Sigmoid colon (tissue), 7 donors: ENCODE measurements around the gene HPS6. TPM values are rescaled to one million over a fixed set of nuclear protein-coding genes. Genes with fewer than 3 reads are reported as not detected.
A peak's percentile ranks its signal among the peaks of the same experiment; 100 is the strongest.
"Not testable (repeated sequence)": the region's sequence is repeated elsewhere in the genome, so short reads cannot be mapped to it uniquely, and the experiment has no call there.

Source experiments
- DNase-seq: peaks from one replicate; pipeline ENCODE4 v3.0.0-alpha.2; 2019
- H3K27ac ChIP-seq, 4 donors: fragments of 200-600 bp; sonication (generic); one replicate each; pipeline ENCODE4 v1.5.1; 2016 to 2019; ENCODE audit warnings: mild to moderate bottlenecking in 1 of 4
- H3K27me3 ChIP-seq, 3 donors: fragments of 200-600 bp; sonication (generic); one replicate each; pipeline ENCODE4 v1.5.1; 2019; ENCODE audit warnings: mild to moderate bottlenecking in 1 of 3
- H3K36me3 ChIP-seq, 4 donors: fragments of 200-600 bp; sonication (generic); one replicate each; pipeline ENCODE4 v1.5.1; 2016 to 2019
- H3K4me1 ChIP-seq, 4 donors: fragments of 200-600 bp; sonication (generic); one replicate each; pipeline ENCODE4 v1.5.1; 2017 to 2019
- H3K4me3 ChIP-seq, 4 donors: fragments of 200-600 bp; sonication (generic); one replicate each; pipeline ENCODE4 v1.5.1; 2017 to 2019; ENCODE audit warnings: mild to moderate bottlenecking in 2 of 4, moderate library complexity in 1 of 4
- H3K9me3 ChIP-seq, 4 donors: fragments of 200-600 bp in 3 of 4; sonication (generic) in 3 of 4; one replicate each; pipeline versions ENCODE4 v1.5.1 to v1.6.1; 2013 to 2019
- EP300 ChIP-seq, 4 donors: sonication (generic); formaldehyde crosslinking; IDR thresholded peaks; one replicate each; pipeline ENCODE4 v1.6.1; 2017; ENCODE audit warnings: antibody characterized with exemption in 4 of 4
- POLR2A ChIP-seq, 2 donors: fragments of 450-650 bp; IDR thresholded peaks; one replicate each; pipeline ENCODE4 v1.6.1; 2016; ENCODE audit warnings: antibody characterized with exemption in 2 of 2, mild to moderate bottlenecking in 2 of 2, moderate library complexity in 2 of 2
- POLR2AphosphoS5 ChIP-seq, 4 donors: sonication (generic); formaldehyde crosslinking; IDR thresholded peaks; one replicate each; pipeline ENCODE4 v1.6.1; 2017; ENCODE audit warnings: antibody characterized with exemption in 4 of 4
- WGBS, 2 donors: extraction: QIAGEN DNeasy Blood & Tissue Kit; methylation state at CpG; one replicate each; pipeline ENCODE4 v1.1.7; 2013; 5-methylcytosine and 5-hydroxymethylcytosine counted together
- intact Hi-C: fragments of 100-400 bp; cut with DNase I; formaldehyde crosslinking; loops from one replicate; pipeline ENCODE4 v1.15.1; 2023
- polyA plus RNA-seq, 3 donors: library from polyadenylated mRNA; stranded (reverse); fragments of 200-250 nt; gene quantifications; one replicate each; pipeline ENCODE4 v1.2.3, GENCODE V29; 2013
- total RNA-seq, 4 donors: library from RNA; depleted of rRNA; stranded (reverse); fragments of >200 nt; gene quantifications; one replicate each; pipeline ENCODE4 v1.1.0, GENCODE V29; 2016
- TF ChIP-seq, protein P1 (sequence below), 4 experiments: fragments of 450-650 bp in 3 of 4; fragments of 200-600 bp in 1 of 4; IDR thresholded peaks; one replicate each; pipeline ENCODE4 v1.5.1; 2016 to 2019; ENCODE audit warnings: antibody characterized with exemption in 4 of 4, mild to moderate bottlenecking in 3 of 4, moderate library complexity in 2 of 4
- donor health status: healthy with polysubstance abuse.
- donor health status: Bipolar disorder and iron deficiency.
- donor health status: healthy.

Gene HPS6
- total and polyA plus RNA-seq, 7 donors = 9.0 to 18.9 (median 13.4) TPM

DNA sequence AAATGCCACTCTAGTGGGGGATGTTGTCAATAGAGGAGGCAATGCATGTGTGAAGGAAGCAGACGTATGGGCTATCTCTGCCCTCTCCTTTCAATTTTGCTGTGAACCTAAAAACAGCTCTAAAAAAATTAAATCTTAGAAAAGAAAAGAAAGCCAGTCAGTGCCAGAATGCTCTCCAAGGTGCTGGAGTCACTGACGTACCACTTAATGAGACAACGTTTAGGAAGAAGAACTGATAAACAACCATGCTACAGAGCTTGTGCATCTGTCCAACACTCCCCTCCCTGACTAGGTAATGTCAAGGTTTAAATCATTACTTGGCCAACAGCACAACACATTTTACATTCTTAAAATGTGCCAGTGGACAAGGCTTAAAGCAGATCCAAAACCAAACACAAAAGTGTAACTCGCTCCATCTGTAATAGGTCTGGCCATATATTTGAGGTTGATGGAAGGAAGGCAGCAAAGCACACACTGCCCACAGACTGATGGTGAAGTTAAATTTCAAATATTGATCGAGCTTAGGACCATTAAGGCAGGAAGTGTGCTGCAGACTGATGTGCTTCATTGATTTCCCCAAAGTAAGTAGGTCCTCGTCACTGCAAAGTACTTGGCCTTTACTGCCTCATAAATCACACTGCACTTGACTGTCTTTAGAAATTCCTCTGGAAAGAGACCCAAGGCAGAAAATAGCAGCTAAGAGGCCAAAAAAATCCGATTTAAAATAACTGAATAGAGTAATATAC lies 24.7 kb upstream of the HPS6 start:
- H3K9me3 ChIP-seq = no peaks in the 10 kb centered on the region
- H3K4me1 ChIP-seq = peaks cover 0 to 12% (median 4%) of the 10 kb centered on the region in 4 donors
- H3K27me3 ChIP-seq = no peaks in the 10 kb centered on the region
- H3K4me3 ChIP-seq = no peak overlapping the region
- 68 to 80% methylated on average over 7 of the region's 7 CpGs for WGBS, 2 donors
- intact Hi-C loops = no loop called here
- no peak overlapping the region for H3K27ac ChIP-seq
- TF ChIP-seq POLR2AphosphoS5 (IDR thresholded peaks at IDR 0.05) = no peak
- TF ChIP-seq, protein P1, sequence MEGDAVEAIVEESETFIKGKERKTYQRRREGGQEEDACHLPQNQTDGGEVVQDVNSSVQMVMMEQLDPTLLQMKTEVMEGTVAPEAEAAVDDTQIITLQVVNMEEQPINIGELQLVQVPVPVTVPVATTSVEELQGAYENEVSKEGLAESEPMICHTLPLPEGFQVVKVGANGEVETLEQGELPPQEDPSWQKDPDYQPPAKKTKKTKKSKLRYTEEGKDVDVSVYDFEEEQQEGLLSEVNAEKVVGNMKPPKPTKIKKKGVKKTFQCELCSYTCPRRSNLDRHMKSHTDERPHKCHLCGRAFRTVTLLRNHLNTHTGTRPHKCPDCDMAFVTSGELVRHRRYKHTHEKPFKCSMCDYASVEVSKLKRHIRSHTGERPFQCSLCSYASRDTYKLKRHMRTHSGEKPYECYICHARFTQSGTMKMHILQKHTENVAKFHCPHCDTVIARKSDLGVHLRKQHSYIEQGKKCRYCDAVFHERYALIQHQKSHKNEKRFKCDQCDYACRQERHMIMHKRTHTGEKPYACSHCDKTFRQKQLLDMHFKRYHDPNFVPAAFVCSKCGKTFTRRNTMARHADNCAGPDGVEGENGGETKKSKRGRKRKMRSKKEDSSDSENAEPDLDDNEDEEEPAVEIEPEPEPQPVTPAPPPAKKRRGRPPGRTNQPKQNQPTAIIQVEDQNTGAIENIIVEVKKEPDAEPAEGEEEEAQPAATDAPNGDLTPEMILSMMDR (IDR thresholded peaks at IDR 0.05) = no peak
- no peak for TF ChIP-seq EP300 (IDR thresholded peaks at IDR 0.05)
- TF ChIP-seq POLR2A (IDR thresholded peaks at IDR 0.05) = no peak
- H3K36me3 ChIP-seq = peaks cover 0 to 30% (median 2%) of the 10 kb centered on the region in 4 donors
- no peak for DNase-seq

DNA sequence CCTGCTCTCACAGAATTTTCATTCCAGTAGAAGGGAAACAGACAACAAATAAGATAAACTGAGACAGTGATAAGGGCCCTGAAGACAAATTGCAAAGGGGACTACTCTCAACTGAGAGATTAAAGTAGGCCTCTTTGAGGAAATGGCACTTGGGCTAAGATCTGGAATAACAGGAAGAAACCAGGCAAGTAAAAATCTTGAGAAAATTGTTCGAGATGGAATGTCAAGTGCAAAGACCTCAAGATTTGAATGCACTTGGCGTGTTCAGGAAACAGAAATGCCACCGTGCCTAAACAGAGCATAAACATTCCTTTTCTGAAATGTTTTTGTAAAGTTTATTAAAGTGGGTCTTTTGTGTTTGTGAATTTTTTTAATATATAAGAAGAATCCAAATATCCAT lies 19.9 kb upstream of the HPS6 start:
- no peaks in the 10 kb centered on the region for H3K9me3 ChIP-seq
- H3K27ac ChIP-seq = no peak overlapping the region
- no peak for DNase-seq
- WGBS, 2 donors = 74 to 87% methylated on average over 3 of the region's 3 CpGs
- H3K4me3 ChIP-seq = no peak overlapping the region
- peaks cover 0 to 10% (median 4%) of the 10 kb centered on the region in 4 donors for H3K4me1 ChIP-seq
- H3K36me3 ChIP-seq = no peaks in the 10 kb centered on the region
- no peak for TF ChIP-seq POLR2AphosphoS5 (IDR thresholded peaks at IDR 0.05)
- TF ChIP-seq, protein P1 (IDR thresholded peaks at IDR 0.05) = no peak
- TF ChIP-seq EP300 (IDR thresholded peaks at IDR 0.05) = no peak
- TF ChIP-seq POLR2A (IDR thresholded peaks at IDR 0.05) = no peak
- intact Hi-C loops = no loop called here
- no peaks in the 10 kb centered on the region for H3K27me3 ChIP-seq

DNA sequence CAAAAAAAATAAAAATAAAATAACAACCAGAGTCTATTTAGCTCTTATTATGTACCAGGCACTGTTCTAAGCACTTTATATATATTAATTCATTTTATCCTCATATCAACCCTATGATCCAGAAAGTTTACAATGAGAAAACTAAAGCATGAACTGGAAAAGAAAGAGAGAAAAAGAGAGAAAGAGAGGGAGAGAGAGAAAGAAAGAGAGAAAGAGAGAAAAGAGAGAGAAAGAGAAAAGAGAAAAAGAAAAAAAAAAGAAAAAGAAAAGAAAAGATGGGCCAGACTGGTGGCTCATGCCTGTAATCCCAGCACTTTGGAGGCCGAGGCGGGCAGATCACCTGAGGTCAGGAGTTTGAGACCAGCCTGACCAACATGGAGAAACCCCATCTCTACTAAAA lies 19.1 kb upstream of the HPS6 start:
- intact Hi-C loops = no loop called here
- no peak overlapping the region for H3K4me3 ChIP-seq
- H3K4me1 ChIP-seq = peaks cover 0 to 4% (median under 1%) of the 10 kb centered on the region in 4 donors
- H3K9me3 ChIP-seq = no peaks in the 10 kb centered on the region
- no peak overlapping the region for H3K27ac ChIP-seq
- DNase-seq = no peak
- no peaks in the 10 kb centered on the region for H3K27me3 ChIP-seq
- H3K36me3 ChIP-seq = no peaks in the 10 kb centered on the region
- TF ChIP-seq, protein P1 (IDR thresholded peaks at IDR 0.05) = no peak
- WGBS, 2 donors = 97 to 100% methylated on average over 2 of the region's 2 CpGs

DNA sequence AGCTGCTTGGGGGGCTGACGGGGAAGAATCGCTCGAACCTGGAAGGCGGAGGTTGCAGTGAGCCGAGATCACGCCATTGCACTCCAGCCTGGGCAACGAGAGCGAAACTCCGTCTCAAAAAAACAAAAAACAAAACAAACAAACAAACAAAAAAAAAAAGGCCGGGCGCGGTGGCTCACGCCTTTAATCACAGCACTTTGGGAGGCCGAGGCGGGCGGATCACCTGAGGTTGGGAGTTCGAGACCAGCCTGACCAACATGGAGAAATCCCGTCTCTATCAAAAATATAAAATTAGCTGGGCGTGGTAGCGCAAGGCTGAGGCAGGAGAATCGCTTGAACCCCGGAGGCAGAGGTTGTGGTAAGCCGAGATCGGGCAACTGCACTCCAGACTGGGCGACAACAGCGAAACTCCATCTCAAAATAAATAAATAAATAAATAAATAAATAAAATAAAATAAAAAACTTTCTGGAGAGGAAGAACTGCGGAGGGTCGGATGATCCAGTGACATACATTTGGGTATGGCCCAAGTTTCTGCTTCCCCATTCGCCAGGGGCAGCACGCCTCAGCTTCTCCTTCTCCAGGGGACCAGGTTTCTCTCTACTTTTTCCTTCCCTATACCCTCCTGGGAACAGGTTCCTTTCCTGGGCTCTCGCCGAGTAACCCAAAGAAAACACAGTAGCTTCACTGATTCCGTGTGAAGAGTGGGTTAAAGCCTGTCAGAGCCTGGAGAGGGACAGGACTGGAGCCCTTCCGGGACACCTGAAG lies 10.1 kb upstream of the HPS6 start:
- intact Hi-C loops, DNase-seq: not testable (repeated sequence)
- WGBS, 2 donors = 59 to 67% methylated on average over 34 of the region's 34 CpGs

DNA sequence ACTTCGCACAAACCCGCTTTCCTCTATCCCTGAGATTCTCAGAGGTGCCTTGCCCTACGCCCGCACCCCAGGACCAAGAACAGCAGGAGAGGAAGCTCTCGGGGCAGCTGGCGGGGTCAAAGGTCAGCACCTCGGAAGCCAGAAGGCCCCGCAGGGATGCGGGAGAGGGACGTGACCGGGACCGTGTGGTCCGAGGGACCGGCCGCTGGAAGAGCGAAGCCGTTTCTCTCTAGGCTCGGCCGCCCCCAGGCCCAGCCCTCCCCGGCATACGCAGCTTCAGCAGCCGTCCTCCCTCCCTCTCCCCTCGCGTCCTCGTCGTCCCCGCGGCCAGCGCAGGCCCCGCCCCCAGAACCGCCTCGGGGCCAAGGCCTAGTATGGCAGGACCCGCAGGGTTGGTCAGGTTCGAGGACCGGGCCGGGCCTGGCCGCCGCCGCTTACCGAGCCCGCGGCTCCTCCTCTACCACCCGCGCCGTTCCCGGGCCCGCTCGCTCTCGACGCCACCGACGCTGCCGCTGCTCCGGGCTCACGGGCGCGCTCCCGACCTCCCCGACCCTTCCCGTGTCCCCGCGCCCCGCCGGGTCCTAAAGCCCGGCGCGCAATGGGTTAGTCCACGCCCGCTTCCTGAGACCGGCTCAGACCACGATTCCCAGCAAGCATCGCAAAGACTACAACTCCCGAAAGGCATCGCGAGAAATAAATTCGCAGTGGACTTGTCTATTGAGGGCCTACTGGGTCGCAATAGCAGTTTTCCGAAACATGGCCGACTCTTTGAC lies 9.3 kb upstream of the HPS6 start, which contains the start of gene ARMH3:
Gene ARMH3 (minus strand): TSS at position 527 of the 773 bp plus-strand sequence. CDS start 16,059 bp downstream, outside the sequence.
- Histone ChIP-seq H3K27me3 (no peaks in the 10 kb centered on the region), H3K4me3 (peak within 1 kb of the TSS; percentile 61 to 87 (median 86)), H3K9me3 (peaks cover 0 to 2% (median 0%) of the 10 kb centered on the region in 4 donors), H3K36me3 (no peaks in the 10 kb centered on the region), H3K4me1 (peaks cover 0 to 30% (median 28%) of the 10 kb centered on the region in 4 donors), H3K27ac (peak within 1 kb of the TSS; percentile 87 to 97 (median 96))
- TF ChIP-seq POLR2AphosphoS5 (IDR thresholded peaks at IDR 0.05) = peak; percentile 5 to 76 (median 75)
- peak; percentile 12 to 23 for TF ChIP-seq POLR2A (IDR thresholded peaks at IDR 0.05)
- peak in 1 of 4 donors; percentile 40 for TF ChIP-seq EP300 (IDR thresholded peaks at IDR 0.05)
- TF ChIP-seq, protein P1 (IDR thresholded peaks at IDR 0.05) = no peak
- 1% methylated on average over 79 of the region's 79 CpGs for WGBS, 2 donors
- intact Hi-C loops = loop anchor here (1.0 kb wide), 1 partner anchor 9 kb away; the partner anchor contains the start of gene HPS6
- peak; percentile 97 for DNase-seq

More for the DNA sequence above, 10.1 kb upstream of the HPS6 start:
- not testable (repeated sequence) for H3K36me3 ChIP-seq, H3K27me3 ChIP-seq, H3K9me3 ChIP-seq
- peak overlapping the region; percentile 87 to 97 (median 96) for H3K27ac ChIP-seq
- H3K4me1 ChIP-seq = peaks cover 0 to 30% (median 28%) of the 10 kb centered on the region in 4 donors
- peak overlapping the region; percentile 61 to 87 (median 86) for H3K4me3 ChIP-seq
